Amniotic stem cell (primary cell): ENCODE results near the gene PCK1.

Experiments used
- DNase-seq: peaks from one replicate; lab custom pipeline; 2025; lab: John Stamatoyannopoulos, UW

Gene PCK1

GRCh38 chr20:57577679-57578475 is 17.0 kb downstream of the PCK1 start:
- no peak for DNase-seq

DNA sequence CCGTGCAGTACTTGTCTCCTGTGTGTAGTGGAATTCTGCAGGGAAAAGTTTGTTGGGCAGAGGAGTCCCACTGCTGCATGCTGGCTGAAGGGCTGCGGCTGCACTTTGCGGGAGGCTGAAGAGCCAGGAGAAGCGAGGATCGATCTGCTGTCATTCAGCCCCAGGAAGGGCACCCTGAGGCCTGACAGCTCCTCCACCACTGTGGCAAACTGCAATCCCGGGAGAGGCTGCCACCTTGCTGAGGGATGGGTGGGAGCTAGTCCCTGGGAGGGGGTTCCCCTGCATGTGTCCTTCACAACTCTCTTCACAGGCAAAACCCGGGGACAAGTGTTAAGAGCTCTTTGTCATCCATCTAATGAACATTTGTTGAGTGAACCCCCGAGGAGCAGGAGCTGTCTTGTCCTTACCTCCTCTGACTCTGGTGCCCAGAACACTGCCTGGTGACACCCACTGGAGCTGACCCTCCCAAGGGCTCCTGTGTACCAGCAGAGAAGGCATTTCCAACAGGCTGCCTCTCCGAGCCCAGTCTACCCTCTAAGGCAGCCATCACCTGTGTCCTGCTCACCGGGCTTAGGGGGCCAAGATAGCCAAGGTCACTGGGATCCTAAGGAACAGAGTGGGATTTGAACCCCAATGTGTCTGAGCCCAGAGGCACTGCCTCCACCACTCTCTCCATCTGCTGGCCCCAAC is 17.7 kb downstream of the PCK1 start:
- DNase-seq: no peak

DNA sequence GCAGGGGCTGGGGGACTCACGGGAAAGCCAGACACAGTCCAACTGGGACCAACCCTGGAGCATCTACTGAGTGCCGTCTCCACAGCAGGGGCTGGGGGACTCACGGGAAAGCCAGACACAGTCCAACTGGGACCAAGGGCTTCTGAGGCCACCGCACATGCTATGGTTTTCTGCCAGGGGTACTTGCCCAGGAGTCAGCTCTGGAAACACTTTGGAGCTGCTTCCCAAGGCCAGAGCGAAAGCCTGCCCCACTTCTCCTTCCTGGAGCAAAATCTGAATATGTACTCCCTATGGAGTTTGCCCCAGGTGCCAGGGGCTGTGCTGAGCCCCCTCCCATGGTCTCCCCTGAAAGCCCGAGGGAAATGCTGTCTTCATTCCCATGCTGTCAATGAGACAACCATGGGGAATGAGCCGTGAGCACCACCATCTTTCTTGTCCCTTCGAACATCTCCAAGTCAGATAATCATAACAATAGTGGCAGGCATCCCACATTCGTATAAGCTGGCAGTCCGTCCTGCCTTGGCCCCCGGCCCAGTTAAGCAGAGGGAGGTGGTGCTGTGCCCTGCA is 18.5 kb downstream of the PCK1 start:
- no peak for DNase-seq

- DNase-seq: no peak
Measured at GRCh38 chr20:57579898-57580447, 19.1 kb downstream of the PCK1 start.

DNA sequence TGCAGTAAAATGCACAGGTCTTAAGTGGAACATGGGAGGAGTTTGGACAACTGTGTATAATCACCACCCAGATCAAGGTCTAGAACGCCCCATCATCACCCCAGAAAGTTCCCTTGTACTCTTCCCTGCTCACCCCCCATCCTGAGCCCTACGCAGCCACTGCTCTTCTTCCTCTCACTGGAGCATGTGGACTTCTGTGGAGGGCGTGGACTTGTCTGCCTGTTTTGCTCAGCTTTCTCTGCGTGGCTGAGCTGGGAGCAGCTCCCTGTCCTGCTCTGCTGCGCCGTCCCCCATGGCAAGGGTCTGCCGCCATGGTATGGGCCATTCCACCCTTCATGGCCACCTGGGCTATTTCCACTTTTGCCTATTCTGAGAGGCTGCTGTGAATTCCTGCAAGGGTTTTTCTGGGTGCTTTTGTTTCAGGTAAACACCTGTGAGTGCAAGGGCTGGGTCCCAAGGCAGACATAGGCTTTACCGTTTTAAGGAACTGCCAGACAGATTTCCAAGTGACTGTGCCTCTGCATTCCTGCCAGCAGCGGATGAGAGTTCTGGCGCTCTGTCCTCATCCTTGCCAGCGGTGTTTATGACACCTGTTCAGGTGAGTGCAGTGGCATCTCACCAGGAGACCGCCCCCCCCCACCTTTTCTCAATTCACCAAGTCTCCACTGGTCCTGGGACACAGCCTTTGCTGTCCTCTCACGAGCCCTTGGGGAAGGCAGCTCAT is 19.7 kb downstream of the PCK1 start:
- no peak for DNase-seq

DNA sequence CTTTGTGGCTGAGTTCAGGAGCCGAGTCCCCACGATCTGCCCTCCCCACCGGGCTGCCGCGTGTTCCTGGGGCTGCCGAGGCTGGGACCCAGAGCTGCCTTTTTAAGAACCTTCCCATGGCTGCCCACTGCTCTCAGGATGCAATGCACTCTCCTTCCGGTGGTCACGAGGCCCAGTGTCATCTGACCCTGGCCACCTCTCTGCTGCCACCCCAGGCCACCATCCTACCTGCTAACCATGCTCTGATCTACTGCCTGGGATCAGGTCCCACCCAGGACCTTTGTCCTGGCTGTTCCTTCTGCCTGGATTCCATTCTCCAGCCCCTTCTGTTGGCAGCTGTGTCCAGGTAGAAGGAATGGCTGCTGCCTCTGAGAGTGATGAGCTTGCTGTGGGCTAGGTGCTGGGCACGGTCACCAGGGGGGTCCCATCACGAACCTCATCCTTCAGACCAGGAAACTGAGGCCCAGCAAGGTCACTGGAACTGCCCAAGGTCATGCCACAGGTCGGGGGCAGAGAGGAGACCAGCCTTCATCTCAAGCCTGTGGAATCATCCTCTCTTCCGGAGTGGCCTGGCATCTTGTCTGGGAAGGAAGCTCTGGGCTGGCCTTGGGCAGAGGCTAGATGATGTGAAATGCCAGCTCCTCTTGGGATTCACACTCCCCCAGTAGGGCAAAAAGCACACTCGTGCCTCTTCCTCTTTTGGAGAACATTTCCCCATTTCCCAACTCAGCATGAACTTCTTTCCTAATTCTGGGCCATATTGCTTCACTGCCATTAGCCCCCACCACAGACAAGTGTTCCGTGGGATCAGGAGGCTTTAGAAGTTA is 20.5 kb downstream of the PCK1 start:
- DNase-seq: no peak

DNA sequence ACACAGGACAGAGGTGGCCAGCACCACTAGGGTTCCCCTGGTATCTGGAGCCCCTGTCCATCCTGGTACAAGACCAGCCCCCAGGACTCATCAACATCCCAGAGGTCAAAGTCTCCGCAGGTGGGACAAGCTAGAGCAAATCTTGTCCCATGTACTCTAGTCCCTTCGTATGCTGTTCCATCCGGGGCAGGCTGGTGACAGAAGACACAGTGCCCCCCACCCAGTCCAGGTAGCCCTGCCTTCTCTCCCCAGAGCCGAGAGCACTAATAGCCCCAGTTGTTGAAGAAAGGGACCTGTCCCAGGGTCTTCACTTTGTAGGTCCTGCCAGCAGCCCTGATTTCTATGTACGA is 21.1 kb downstream of the PCK1 start:
- DNase-seq: no peak

DNA sequence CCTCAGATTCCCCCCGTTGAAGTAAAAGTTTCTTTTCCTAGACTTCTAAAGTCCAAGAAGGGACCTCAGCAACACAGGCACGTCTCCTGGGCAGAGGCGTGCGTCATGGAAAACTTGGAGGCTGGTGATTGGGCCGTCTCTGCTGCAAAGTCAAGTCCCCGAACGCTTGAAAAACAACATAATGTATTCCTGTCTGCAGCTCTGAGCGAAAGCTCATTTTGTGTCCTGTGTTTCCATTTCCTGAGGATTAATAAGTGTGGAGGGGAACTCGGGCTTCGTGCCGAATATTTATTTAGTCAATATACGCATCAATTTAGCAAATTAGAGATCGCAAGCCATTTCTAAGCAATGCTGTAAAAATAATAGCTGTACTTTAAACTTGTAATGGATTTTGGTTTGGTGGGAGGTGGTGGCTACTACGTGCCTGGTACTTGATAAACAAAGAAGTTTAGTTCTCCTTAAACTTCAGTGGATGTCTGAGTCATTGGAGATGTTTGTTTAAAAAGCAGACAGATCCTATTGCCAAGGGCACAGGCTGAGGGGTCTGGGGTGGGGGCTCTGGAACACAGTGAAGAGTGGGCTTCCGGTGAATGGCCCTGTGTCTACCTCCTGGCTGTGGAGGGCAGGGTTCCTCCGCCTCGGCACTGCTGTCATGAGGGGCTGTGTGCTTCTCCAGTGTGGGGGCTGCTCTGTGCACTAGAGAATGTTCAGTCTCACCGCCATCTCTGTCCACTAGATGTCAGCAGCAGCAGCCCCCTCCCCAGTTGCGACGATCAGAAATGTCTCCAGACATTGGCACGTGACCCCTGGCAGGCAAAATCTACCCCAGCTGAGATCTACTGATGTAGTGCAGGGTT is 21.8 kb downstream of the PCK1 start:
- peak; percentile 5 for DNase-seq

GRCh38 chr20:57583289-57584257 is 22.7 kb downstream of the PCK1 start:
- no peak for DNase-seq

GRCh38 chr20:57584768-57585461 is 24.0 kb downstream of the PCK1 start:
- DNase-seq: no peak

- DNase-seq: no peak
Measured at GRCh38 chr20:57585466-57586213, 24.7 kb downstream of the PCK1 start.

DNA sequence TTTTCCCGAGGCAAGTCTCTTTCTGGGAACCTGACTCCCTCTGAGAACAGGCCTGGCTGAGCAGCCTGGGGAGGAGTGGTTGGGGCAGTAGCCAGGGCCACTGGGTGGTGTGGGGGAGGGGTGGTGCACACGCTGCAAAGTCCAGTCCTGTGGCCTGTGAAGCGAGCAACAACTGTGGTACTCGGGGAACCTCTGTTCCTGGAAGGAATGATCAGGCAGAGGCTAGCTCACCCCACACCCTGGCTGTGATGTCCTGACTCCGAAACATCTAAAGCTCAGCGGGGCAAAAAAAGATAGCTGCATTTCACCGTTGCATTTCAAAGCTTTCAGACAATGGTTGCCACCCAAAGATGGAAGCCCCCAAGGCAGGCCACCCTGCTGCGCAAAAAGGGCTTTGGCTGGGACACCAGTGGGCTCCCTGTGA is 25.5 kb downstream of the PCK1 start:
- DNase-seq: no peak

DNA sequence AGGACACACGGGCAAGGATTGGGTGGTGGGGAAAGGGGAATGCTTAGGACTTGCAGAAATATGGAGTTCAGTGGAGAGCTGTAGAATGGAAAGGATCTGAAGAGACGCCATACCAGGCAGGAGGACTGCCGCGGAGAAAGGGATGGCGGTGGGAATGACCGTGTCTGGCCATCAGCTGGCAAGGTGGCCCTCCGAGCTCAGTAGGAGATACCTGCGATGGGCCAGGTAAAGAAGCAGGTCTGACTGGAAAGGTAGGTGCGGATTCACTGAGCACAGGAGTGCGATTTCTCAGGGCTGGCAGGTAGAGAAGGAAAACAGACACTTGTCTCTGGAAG is 26.0 kb downstream of the PCK1 start:
- no peak for DNase-seq

DNA sequence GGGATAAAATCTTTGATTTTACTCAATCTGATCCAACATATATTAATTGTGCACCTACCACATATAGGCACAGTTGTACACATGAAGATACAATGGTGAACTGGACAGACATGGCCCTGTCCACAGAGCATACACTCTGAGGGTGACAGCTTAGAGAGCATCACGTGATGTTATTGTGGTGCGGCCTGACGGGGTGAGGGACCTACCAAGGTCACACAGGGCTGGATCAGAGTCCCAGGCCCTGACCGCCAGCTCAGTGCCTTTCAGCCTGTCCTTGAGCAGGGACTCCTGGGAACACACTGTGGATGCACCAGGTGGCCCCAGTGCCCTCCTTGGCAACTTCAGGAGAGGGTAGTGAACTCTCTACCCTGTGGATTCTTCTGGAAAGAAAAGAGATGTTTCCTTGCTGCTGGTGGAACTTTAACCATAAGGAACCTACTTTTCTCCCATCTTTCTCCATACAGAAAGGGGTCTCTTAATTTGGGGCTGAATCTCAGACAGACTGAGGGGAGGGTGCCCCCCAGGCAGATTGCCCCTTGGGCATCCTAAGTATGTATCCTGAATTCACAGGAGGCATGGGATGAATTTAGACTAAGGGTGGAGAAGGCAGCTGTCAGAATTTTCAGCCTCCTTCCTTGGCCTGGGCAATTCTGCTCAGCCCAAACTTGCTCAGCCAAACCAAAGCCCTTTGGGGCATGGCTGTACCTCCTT is 26.5 kb downstream of the PCK1 start:
- no peak for DNase-seq

GRCh38 chr20:57587989-57588377 is 27.1 kb downstream of the PCK1 start:
- DNase-seq: no peak

DNA sequence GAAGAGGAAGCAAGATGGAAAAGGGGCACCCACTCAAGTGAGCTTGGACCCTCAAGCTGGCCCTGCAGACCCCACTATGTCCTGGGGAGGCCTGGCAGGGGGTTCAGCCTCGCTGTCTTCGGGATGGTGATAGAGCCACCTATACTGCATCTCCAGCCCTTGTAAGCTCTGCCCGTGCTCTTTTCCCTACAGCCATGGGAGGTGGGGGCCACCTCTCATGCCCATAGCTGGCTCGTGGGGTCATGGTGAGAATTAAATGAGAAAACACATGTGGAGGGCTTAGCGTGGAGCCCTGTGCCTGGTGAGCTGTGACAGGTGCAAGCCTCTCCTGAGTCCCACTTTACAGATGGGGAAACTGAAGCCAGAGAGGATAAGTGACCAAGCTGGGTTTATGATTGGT is 27.7 kb downstream of the PCK1 start:
- DNase-seq: no peak

- no peak for DNase-seq
Measured at GRCh38 chr20:57589123-57589727, 28.3 kb downstream of the PCK1 start.
